Effector CD8-positive, alpha-beta T cell (primary cell): ENCODE results near the gene ZNF438.
A peak's percentile ranks its signal among the peaks of the same experiment; 100 is the strongest.
"Not testable (repeated sequence)": the region's sequence is repeated elsewhere in the genome, so short reads cannot be mapped to it uniquely, and the experiment has no call there.

Source experiments
- DNase-seq: peaks from one replicate; lab custom pipeline; 2025; lab: John Stamatoyannopoulos, UW
- total RNA-seq, 4 experiments: gene quantifications; one replicate each; lab custom pipeline; 2026; lab: John Stamatoyannopoulos, UW

The ZNF438 gene, protein sequence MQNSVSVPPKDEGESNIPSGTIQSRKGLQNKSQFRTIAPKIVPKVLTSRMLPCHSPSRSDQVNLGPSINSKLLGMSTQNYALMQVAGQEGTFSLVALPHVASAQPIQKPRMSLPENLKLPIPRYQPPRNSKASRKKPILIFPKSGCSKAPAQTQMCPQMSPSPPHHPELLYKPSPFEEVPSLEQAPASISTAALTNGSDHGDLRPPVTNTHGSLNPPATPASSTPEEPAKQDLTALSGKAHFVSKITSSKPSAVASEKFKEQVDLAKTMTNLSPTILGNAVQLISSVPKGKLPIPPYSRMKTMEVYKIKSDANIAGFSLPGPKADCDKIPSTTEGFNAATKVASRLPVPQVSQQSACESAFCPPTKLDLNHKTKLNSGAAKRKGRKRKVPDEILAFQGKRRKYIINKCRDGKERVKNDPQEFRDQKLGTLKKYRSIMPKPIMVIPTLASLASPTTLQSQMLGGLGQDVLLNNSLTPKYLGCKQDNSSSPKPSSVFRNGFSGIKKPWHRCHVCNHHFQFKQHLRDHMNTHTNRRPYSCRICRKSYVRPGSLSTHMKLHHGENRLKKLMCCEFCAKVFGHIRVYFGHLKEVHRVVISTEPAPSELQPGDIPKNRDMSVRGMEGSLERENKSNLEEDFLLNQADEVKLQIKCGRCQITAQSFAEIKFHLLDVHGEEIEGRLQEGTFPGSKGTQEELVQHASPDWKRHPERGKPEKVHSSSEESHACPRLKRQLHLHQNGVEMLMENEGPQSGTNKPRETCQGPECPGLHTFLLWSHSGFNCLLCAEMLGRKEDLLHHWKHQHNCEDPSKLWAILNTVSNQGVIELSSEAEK
- total RNA-seq: 4.7 to 8.3 (median 6.6) reads per million in 4 experiments

DNA sequence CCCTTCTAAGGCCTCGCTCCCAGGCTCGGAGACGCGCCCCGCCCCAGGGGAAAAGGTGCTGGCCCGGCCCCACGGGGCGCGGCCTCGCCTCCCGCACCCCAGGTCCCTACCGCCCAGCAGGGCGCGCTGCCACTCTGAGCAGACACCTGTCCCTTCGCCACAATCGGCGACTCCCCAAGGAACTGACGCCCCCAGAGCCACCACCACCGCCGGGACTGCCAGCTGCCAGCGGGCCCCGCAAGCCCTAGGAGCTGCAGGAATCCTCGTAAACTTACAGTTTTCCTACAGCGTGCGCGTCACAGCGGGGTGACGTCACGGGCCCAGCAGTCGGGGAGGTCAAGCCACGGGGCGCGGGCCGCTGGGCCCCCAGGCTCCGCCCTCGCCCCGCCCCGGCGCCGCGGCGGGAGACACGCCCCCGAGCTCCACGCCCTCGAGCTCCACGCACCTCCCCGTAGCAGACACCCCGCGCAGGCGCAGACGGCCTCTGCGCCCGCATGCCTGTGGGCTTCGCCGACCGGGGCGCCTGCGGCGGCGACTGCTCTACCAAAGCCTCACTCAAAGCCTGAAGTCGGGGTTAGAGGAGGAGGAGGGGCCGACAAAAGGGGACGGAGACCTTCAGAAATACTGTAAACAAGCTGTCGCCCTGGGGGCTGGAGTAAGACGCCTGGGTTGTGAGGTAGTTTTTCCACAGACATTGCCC, at the start of gene ZNF438:
Gene ZNF438, minus strand, starts transcription at position 308 of the 700 bp plus-strand sequence. CDS start 154,831 bp downstream, outside the sequence.
- peak; percentile 91 for DNase-seq

DNA sequence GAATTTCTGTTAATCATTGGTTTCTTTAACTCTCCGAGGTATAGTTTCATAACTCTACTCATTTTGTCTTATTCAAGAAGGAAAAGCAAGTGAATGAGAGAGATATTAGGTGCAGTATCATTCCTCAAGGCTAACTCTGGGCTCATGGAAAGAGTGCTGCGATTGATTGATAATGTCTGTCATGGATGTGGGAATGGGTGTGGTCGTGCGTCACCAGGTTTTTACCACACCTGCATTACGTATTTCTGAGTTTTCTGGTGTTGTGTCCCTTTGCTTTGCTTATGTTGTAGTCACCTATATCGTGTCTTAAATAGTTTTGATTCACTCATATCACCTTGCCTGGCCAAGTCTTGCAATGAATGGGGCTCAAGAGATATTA, 44.9 kb upstream of the ZNF438 start:
- no peak for DNase-seq

DNA sequence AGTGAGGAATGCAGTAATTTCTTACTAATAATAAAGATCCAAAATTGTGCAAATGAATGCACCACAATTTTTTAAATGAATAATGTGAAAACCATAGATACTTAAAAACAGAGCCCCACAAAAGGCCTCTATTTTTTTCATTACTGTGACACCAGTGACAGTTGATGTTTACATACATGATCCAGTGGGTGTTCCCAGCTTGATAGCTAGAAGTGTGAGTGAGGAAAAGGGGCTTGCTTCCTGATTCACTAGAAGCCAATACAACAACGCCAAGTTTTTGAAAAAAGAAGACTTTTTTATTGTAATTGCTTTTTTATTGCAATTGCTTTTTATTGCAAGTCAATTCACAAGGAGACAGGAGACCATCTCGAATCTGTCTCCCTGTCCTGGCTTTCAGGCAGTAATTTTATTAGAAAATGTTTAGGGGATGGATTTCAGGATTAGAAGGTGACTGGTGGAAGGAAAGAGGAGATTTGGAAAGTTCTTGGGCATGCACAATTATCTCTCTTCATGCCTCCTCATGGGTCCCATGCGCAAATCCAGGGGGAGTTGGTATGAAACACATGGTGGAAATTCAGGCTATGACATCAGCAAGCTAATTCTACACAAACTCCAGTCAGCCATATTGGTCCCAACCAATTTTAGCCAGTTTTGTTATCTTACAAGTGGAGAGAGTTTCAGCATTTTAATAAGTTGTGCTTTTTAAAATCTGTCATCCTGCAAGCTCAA, 44.4 kb upstream of the ZNF438 start:
- no peak for DNase-seq

DNA sequence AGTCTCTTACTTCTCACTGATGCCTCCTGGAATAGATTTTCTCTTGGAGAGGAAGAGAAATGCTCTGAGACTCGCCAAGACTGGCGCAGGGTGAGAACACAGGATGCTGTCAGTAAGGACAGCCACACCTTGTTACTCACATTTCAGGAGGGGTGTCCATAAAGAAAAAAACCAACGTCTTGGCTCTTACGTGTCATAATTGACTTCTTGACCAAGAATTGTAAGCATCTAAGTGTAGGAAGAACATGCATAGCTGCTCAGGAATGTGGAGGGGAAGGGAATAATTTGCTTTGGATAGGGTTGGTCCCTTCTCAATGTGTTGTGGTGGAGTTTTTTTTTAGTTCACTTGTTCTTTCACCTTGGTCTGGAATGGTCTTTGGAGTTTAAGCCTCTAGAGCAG, 43.8 kb upstream of the ZNF438 start:
- DNase-seq: no peak

DNA sequence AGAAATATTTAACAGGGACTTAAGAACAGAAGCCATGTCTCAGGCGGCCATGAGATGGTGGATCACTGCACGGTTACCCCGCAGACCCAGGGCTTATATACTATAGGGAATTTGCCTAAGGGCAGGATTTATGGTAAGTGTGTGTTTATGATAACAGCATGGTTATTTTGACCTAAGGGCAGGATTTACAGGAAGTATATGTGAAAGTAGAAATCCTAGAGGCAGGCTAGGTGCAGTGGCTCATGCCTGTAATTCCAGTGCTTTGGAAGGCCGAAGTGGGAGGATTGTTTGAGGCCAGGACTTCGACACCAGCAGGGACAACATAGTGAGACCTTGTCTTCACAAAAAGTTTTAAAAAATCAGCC, 43.0 kb upstream of the ZNF438 start:
- no peak for DNase-seq

DNA sequence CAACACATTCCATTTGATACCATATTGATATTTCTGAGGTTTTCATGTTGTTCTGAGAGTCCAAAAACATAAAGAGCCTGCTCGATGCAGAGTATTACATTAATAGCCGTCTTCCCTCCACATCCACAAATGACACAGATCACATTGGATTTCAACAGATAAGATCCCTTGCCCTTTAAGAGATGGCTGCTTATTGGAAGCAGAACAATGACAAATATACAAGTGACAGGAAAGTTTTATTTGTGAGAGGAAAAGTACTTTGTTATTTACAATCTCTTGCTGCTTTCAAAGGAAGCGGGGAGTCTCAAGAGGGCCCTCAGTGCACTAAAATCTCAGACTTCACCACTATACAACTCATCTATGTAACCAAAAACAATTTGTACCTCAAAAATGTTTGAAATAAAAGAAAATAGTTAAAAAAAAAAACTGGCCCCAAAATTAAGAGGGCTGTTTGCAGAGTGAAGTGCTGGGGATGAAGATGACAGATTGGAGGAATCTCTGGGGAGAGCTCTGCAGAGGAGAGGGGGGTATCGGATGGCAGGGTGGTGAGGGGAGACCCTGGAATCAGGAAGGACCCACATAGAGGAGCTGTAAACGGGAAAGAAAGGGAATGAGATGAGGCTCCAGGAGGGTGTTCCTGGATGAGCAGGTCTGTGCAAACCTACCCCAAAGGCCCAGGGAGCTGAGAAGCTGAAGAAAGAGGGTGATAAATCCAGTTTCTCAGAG, 42.5 kb upstream of the ZNF438 start:
- DNase-seq: no peak

DNA sequence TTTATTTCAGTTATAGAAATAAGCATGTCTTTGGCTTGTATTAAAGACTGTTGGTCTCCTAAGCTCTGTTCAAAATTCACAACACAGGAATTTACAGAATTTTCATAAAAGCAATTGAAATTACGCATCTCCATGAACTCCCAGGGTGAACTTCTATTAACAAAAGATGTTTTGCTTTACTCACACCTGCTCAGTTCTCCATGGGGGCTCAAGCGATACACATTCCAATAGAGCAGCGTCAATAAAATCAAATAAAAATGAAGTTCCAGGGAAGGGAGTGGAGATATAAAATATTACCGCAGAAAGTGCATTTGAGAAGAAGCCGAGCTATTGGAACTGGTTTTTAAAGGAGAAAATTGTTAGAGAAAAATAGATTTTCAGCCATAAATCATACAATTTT, 41.5 kb upstream of the ZNF438 start:
- no peak for DNase-seq

DNA sequence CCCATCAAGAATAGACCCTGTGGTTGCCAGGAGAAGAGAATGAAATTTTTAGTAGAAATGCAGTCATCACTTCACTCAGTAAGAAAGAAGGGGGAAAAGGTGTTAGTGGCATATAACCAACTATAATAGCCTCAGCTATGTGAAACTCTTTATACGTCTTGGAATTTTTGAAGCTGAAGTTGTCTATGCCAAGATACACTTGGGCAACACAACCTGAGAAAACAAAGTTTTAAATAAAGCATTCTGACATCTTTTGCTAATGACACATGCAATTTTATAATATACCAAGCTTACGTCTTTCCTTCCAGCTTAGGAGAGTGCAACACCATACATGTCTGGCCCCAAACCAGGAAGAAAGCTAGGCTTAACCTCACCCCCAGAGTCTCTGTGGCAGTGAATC, 40.8 kb upstream of the ZNF438 start:
- no peak for DNase-seq

DNA sequence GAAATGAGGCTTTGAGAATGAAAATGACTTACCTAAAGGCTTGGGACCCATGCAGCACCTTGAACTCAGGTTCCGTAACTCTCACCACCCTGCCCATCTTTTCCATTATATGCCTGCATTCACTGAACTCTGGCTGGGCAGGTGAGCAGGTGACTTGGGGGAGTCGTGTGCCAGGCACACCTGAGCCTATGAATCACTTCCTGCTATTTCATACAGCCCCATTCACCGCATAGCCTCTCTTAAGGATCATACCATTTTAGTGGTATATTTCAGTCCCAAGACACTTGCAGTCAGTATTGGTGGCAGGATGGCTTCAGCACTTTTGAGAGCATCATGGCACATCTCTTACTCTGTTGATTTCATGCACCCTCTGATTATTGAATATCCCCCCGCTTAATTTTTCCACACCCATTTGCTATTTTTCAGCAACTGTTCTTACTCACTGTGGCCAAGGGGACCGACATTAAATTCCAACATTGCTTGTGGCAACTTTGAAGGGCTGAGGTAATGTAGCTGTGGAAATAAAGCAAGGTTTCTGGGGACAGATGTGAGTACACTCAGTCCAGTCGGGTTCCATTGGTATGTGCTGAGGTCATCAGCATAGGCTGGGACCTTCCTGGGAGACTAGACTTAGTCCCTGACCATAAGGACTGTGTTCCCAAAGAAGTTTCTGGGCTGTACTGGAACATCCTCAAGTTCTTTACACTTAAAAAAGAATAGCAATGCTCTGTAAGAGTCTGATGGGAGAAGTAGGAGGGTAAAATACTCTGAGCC, 39.8 kb upstream of the ZNF438 start:
- no peak for DNase-seq

DNA sequence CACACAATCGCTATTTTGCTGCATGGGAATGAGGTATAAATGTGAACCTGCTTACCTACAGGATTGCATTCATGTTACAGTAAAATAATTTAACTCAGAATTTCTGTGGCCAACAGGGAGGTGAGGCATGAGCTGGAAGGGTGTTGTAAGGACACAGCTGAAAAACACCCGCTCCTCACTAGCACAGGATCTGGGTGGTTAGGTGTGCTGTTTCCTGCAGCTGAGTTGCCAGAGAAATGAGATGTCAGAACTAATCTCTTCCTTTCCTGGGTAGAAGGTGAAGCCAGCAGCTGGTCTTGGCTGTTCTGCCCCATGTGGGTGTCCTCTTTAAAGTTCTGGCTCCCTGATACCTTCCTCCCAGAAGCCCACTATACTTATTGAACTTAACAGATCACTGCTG, 39.0 kb upstream of the ZNF438 start:
- no peak for DNase-seq

DNA sequence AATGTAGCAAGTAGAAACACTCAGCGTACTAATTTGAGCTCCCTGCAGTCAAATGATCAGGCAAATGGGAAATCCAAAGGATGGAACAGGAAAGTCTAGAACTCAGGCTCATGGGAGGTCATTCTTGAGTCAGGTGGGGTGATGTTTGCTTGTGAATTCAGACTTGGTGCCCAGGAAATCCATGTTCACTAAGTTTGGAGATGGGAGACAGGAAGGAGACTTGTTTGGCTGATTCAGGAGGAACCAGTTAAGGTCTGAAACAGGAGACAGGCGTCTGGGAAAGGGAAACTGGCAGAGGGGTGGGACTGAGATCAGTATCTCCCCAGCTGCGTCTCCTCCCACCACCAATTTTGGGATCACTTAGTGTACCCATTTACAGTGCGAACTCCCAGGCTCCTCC, 38.4 kb upstream of the ZNF438 start:
- no peak for DNase-seq

DNA sequence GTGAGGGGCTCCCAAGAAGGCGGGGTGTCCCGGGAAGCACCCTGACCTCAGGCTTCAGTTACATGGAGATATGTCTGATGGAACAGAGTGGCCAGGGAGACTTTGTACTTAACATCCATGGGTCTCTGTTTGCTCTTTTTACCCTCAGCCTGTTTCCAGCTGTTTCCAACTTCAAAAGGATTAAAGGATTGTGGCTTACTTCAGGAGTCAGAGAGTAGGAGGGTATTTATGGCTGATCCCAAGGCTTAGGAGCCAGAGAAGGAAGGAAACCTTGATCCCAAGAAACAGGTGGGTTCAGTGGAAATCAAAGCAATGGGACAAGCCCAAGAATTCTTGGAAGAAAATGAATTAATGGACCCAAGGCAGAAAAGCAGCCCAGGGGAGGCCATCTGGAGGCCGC, 37.7 kb upstream of the ZNF438 start:
- no peak for DNase-seq

DNA sequence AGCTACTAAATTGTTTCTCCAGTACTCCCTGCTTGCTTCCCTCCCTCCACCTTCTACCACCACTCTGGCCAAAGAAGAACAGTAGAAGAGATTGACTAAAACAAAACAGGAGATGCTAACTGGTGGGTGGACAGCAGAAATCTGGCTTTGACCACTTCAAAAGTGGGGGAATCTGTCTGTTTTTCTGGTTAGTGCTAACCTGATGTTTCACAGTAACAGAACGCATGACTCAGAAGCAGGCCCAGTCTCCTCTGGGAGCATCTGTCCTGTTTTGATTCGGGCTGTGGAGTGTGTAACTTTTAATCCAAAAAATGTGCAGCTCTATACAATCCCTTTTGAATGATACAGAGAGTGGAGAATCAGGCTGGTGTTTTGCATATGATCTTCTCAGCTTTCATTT, 32.7 kb upstream of the ZNF438 start:
- DNase-seq: no peak

DNA sequence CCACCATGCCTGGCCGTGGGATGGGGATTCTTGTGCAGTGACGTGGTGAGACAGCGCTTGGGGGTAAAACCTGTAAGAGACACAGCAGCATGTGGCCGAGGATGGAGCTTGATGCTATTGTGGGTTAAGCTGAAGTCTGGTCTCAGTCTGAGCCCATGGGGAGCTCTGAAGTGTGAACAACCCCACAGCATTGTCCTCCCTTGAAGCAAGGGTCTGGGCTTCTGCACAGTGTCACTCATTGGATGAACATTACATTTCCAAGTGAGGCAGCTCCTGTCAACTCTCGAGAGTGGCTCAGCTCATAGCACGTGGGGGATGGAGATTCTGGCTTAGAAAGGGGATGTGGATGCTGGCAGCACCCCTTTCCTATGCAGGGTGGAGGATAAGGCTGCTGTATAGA, 32.2 kb upstream of the ZNF438 start:
- DNase-seq: no peak

DNA sequence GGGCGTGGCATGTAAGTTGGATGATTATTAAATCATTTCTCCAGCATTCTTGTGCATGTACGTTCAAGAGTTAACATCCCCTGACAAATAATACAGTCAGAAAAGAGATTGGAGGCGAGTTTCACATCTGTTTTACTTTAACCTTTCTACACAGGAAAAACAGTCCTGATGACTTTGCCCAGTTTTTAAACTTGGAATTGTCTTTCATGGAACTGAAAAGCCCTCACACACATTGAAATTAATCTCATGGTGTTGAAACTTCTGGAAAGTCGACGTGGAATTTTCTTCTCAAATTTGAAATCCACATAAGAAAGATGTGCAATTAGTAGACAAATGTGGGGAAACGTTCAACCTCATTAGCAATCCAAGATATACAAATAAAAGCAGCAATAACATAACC, 31.2 kb upstream of the ZNF438 start:
- no peak for DNase-seq

DNA sequence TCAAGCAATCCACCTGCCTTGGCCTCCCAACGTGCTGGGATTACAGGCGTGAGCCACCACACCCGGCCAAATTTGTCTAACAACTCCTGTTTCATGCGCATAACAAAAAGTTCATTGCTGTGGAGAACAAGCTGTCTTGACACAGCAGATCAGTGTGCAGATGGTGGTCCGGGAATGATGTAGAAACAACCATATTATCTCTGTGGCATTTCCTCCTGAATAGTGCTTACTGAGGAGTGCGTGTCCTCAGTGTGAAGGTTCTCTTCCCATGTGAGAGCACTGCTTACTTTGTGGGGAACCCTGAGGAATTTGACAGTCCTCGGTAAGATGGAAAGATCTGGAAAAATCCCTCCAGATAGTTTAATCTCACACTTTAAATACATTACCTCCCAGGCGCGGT, 30.3 kb upstream of the ZNF438 start:
- no peak for DNase-seq

DNA sequence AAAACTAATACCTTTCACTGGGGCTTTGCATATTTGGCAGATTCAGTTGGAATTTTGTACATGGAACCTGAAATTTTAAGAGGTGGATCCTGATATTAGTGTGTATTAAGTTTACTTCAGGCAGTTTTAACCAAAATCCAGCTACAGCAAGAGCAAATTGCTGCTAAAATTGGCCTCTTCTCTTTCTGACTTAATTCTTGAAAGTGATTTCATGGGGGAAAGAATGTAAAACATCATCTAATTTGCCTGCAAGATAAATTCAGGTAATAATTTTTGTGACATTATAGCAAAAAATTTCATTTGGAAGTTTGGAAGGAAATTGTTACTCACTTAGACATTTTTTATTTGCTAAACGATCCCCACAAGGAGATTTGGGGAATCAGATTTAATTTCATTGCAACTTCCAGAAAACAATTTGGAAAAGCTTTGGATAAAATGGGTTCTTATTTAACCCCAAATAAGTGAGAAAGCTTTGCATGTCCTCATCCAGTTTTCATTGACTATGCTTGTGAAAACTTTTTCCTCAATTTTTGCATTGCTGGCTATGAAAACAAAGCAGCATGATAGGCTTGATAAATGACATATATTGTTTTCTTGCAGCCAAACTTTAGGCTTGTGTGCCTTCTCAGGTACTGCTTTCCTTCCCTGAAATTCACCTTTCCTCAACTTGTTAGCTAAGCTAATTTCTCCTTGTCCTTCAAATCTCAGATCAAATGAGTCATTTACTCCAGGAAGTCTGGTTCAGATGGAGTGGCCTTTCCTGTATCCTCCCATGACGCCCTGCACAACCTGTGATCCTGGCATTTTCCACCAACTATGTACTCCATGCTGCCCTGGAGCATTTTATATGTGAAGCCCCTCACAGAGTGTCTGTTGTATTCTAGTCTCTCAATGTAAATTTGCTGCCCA, 27.4 kb upstream of the ZNF438 start:
- DNase-seq: no peak

DNA sequence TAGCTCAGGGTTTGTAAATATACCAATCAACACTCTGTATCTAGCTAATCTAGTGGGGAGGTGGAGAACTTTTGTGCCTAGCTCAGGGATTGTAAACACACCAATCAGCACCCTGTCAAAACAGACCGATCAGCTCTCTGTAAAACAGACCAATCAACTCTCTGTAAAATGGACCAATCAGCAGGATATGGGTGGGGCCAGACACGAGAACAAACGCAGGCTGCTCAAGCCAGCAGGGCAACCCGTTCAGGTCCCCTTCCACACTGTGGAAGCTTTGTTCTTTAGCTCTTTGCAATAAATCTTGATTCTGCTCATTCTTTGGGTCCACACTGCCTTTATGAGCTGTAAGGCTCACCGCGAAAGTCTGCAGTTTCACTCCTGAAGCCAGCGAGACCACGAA, 25.0 kb upstream of the ZNF438 start:
- DNase-seq: not testable (repeated sequence)

DNA sequence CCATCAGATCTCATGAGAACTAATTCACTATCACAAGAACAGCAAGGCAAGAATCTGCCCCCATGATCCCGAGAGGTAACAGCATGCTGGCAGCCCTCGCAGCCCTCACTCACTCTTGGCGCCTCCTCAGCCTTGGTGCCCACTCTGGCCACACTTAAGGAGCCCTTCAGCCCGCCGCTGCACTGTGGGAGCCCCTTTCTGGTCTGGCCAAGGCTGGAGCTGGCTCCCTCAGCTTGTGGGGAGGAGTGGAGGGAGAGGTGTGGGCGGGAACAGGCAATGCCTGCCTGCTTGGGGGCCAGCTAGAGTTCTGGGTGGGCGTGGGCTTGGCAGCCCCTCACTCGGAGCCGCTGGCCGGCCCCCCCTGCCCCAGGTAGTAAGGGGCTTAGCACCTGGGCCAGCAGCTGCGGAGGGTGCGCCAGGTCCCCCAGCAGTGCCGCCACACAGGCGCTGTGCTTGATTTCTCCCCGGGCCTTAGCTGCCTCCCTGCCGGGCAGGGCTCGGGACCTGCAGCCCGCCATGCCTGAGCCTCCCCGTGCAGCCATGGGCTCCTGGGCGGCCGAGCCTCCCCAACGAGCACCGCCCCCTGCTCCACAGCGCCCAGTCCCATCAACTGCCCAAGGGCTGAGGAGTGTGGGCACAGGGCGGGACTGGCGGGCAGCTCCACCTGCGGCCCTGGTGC, 24.0 kb upstream of the ZNF438 start:
- no peak for DNase-seq
